ENCODE results near the gene PSMD5.

DNA sequence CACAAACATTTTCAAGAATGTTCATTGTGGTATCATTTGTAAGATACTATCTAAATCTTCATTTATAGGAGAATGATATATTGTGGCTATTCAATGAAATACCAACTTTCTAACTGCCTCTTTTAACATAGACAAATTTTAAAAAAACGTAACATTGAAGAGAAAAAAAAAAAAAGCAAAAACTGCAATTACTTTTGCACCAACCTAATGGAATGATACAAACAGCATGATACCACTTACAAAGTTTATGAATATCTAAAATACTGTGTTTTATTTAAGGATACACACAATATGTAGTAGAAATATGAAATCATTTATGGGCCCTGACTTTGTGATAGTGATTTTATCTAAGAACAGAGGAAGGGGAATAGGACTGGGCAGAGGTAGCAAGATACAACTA, 24.1 kb downstream of the PSMD5 start:
- TF ChIP-seq, protein P1, sequence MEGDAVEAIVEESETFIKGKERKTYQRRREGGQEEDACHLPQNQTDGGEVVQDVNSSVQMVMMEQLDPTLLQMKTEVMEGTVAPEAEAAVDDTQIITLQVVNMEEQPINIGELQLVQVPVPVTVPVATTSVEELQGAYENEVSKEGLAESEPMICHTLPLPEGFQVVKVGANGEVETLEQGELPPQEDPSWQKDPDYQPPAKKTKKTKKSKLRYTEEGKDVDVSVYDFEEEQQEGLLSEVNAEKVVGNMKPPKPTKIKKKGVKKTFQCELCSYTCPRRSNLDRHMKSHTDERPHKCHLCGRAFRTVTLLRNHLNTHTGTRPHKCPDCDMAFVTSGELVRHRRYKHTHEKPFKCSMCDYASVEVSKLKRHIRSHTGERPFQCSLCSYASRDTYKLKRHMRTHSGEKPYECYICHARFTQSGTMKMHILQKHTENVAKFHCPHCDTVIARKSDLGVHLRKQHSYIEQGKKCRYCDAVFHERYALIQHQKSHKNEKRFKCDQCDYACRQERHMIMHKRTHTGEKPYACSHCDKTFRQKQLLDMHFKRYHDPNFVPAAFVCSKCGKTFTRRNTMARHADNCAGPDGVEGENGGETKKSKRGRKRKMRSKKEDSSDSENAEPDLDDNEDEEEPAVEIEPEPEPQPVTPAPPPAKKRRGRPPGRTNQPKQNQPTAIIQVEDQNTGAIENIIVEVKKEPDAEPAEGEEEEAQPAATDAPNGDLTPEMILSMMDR (optimal IDR thresholded peaks at IDR 0.05 in 1 of 3, IDR thresholded peaks at IDR 0.05 in 1 of 3, conservative IDR thresholded peaks at IDR 0.05 in 1 of 3; ENCODE audit: extremely low read depth in 1 of 3, insufficient read depth in 2 of 3, low read length in 3 of 3) = no peak
- no peak for TF ChIP-seq EZH2 (IDR thresholded peaks at IDR 0.05; ENCODE audit: low read length)
